GM12801 (cell line): ENCODE data around the gene GNAO1.

Experiments
- TF ChIP-seq, protein P1 (sequence below): IDR thresholded peaks from one replicate; pipeline ENCODE4 v1.5.1; 2011; ENCODE audit warnings: control low read depth; ENCODE audit not compliant: insufficient read length; ENCODE audit errors: extremely low read depth

The GNAO1 gene

DNA sequence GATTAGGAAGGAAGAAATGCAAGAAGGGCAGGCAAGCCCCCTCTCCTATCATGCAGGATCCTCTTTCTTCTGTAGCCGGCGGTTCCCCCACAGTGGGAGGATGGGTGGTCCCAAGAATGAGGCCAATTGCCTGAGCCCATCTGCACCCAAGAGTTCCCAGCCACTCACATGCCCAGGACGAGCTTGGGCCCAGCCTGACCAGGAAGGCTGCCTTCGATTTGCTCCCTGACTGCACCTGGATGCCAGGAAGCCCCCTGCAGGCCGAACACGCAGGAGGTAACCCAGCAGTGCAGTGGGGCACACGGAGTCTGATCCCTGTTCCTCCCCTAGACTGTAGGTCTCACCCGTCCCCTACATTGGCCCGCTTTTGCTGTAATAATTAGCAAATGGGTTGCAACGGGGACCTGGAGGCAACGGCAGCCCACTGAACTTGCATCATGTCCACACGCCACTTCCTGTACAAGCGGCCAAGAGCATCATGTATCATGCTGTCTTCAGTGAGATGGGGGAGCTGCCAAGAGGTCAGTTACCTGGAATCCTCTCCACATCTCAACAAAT is 166.6 kb downstream of the GNAO1 start:
- TF ChIP-seq, protein P1, sequence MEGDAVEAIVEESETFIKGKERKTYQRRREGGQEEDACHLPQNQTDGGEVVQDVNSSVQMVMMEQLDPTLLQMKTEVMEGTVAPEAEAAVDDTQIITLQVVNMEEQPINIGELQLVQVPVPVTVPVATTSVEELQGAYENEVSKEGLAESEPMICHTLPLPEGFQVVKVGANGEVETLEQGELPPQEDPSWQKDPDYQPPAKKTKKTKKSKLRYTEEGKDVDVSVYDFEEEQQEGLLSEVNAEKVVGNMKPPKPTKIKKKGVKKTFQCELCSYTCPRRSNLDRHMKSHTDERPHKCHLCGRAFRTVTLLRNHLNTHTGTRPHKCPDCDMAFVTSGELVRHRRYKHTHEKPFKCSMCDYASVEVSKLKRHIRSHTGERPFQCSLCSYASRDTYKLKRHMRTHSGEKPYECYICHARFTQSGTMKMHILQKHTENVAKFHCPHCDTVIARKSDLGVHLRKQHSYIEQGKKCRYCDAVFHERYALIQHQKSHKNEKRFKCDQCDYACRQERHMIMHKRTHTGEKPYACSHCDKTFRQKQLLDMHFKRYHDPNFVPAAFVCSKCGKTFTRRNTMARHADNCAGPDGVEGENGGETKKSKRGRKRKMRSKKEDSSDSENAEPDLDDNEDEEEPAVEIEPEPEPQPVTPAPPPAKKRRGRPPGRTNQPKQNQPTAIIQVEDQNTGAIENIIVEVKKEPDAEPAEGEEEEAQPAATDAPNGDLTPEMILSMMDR, result no peak

DNA sequence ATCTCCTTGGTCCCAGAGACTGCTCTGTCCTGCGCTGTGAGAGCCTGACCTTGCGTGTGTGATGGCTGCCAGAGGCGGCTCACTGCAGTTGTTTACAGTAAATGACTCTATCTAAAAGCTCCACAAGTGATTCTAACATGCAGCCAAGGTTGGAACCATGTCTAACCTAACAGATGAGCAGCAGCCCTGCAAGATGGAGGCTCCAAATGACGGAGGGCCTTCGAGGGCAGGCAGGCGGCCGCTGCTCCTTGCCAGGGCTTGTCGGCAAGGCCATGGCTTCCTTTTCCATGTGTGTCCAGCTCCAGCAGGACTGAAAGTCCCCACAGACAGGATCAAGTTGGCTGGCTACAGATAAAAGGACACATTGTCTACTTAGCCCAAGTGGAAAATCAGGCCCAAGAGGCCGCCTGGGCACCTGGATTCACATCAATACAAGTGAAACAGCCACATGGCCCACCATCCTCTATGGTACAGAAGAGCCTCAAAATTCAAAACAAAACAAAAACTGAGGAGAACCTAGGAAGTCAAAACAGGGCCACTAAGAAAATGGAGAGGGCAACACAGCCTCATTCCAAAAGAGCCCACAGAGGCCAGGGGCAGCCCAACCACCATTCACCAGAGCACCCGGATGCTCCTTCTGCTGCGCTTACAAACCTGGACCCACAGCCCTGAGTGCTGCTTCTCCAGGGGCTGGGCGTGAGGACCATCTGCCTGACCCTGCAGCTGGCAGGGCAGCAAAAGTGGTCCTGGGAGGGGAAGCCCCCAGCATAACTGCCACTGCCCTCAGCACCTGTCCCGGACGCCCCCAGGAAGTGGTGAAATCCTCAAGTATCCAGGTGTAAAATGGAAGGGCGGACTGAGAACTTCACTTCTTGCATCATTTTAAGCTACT is 169.1 kb downstream of the GNAO1 start:
- TF ChIP-seq, protein P1, result no peak

DNA sequence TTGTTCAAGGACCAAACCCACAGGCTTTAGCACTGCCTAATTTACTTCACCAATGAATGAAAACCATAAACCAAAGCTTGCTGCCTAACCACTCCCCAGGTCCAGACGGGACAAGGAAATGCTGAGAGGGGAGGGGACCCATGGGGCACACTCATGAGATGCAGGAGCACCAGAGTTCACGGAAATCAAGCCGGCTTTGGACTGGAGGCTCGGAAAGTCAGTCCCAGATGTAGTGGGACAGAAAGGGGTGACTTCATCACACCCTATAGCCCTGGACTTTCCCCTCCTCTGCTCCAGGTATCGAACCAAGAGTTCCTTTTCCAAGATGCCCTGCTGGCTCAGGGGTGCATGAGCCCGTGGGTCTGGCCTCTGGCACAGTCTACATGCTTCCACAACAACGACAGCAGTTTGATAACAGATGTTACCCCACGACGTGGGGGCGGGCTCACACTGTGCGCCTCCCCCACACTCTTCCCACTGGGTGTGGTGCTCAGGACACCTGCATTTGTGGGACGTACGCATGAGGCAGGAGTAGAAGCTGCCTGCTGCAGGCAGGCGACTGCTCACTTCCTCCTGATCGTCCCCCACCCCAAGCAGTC is 170.9 kb downstream of the GNAO1 start:
- TF ChIP-seq, protein P1, result no peak

DNA sequence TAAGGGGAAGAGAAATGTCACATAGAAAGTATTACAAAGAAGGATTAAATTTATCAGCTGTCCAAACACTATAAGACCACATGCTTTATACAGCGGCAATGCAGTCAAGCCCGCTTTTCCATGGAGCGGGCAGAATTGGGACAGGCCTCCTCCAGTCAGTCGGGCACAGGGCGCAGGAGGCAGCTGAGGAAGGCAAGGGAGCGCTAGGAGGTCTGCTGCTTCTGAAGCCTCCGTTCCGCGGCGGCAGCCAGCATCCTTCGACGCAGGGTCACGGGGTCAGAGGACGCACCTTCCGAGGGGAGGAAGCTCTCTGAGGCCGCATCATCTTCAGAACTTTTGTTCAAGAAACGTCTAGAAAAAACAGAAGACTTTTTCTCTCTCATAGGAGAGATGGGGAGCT is 171.4 kb downstream of the GNAO1 start:
- TF ChIP-seq, protein P1, result no peak

DNA sequence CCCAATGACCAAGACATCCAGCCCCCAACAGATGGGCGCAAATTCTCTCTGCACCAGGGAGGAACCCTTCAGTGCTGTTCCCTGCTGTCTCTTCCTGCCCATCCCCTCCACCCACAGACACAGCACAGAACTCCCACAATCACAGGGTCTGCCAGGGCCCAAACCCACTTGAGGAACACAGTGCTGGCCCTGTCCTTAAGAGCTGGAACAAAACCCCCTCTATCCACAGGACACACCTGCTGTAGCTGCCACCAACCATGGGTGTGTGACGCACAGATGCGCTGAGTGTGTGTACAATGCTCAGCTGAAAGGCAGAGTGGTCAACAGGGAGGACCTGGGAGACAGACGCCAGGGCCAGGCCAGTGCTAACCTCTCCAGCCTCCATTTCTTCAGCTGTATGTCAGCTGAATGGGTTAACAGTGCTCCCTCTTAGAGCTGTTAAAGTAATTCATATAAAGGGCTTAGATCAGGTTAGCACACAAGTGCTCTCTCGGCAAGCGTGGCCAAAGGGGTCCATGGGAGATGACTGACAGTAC is 172.0 kb downstream of the GNAO1 start:
- TF ChIP-seq, protein P1, result no peak

DNA sequence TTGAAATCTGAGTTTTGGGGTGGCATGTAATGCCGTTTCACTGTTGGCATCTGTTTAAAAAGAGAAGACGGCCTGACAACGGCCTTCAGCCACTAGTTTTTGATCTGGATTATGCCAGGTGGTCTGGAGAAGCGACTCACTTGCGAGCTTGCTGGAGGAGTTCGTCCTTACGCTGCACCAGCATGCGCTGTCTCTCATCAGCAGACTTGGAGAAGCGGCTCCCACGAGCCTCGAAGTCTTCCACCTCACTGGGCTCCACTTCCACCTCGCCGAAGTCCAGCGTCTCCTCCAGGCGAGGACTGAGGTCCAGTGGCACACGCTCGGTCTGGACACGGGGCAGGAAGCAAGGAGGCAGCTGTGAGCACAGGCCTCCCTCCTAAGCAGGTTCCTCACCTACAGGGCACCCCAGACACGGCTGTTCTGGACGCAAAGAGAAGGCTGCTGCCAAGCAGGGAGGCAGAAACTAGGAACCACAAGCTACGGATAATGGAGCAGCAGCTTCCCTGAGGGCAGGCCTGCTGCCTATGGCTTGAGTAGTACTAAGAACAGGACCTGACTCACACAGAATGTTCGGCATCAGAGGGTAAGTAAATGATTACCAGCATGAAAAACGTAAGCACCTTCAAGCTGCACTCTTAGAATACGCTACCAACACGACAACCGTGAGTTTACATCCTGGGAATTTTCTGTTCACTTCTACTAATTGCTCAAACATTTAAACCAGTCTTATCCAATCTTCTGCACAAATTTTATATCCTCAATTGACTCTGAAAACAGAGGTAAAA is 172.7 kb downstream of the GNAO1 start:
- TF ChIP-seq, protein P1, result no peak
